ENCODE measurements around the gene DIS3.
A peak's percentile ranks its signal among the peaks of the same experiment; 100 is the strongest.

DIS3 gene, protein sequence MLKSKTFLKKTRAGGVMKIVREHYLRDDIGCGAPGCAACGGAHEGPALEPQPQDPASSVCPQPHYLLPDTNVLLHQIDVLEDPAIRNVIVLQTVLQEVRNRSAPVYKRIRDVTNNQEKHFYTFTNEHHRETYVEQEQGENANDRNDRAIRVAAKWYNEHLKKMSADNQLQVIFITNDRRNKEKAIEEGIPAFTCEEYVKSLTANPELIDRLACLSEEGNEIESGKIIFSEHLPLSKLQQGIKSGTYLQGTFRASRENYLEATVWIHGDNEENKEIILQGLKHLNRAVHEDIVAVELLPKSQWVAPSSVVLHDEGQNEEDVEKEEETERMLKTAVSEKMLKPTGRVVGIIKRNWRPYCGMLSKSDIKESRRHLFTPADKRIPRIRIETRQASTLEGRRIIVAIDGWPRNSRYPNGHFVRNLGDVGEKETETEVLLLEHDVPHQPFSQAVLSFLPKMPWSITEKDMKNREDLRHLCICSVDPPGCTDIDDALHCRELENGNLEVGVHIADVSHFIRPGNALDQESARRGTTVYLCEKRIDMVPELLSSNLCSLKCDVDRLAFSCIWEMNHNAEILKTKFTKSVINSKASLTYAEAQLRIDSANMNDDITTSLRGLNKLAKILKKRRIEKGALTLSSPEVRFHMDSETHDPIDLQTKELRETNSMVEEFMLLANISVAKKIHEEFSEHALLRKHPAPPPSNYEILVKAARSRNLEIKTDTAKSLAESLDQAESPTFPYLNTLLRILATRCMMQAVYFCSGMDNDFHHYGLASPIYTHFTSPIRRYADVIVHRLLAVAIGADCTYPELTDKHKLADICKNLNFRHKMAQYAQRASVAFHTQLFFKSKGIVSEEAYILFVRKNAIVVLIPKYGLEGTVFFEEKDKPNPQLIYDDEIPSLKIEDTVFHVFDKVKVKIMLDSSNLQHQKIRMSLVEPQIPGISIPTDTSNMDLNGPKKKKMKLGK

DNA sequence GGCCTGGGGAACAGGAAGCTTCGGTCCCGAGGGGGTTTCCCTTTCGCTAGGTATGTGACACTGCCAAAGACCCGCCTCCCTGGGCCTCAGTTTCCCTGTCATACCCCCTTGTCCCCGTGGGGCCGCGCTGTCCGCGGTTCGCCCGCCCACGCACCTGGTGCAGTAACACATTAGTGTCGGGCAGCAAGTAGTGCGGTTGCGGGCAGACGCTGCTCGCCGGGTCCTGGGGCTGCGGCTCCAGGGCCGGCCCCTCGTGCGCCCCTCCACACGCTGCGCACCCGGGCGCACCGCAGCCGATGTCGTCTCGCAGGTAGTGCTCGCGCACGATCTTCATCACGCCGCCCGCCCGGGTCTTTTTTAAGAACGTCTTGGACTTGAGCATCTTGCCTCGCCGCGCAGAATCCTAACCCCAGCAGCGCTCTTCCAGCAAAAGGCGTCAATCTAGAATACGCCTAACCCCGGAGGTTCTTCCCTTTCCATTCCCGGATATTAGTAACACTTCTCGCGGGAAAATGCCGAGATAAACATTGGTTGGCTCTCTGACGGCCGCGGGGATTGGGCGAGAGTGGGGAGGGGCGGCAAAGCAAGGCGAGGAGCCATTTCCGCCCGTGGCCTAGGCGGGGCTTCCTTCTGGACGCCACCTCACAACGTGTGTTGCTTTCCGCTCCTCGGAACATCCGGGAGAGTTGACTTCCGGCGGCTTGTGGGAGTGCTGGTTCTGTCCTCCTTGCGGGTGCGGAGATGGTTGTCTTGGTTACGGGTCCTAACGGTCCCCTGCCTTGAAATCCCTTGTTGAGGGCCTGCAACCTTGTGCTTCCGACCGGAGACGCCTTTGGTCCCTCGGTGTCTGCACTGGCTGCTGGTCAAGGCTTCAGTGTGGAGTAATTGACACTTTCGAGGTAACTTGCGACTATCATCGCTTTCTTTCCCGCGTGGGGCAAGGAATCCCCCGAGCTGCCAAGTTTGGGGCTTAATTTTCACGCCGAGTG, at the start of gene DIS3, which contains the start of gene PIBF1:
Gene DIS3 (minus strand): TSS at position 450 of the 989 bp plus-strand sequence. CDS start 68 bp downstream, at position 382.
Gene PIBF1 (plus strand): TSS at position 683 of the 989 bp plus-strand sequence. CDS start 1,337 bp downstream, outside the sequence.
- TF ChIP-seq, protein P1, sequence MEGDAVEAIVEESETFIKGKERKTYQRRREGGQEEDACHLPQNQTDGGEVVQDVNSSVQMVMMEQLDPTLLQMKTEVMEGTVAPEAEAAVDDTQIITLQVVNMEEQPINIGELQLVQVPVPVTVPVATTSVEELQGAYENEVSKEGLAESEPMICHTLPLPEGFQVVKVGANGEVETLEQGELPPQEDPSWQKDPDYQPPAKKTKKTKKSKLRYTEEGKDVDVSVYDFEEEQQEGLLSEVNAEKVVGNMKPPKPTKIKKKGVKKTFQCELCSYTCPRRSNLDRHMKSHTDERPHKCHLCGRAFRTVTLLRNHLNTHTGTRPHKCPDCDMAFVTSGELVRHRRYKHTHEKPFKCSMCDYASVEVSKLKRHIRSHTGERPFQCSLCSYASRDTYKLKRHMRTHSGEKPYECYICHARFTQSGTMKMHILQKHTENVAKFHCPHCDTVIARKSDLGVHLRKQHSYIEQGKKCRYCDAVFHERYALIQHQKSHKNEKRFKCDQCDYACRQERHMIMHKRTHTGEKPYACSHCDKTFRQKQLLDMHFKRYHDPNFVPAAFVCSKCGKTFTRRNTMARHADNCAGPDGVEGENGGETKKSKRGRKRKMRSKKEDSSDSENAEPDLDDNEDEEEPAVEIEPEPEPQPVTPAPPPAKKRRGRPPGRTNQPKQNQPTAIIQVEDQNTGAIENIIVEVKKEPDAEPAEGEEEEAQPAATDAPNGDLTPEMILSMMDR (conservative IDR thresholded peaks at IDR 0.05; ENCODE audit: low read depth), result no peak
- CTCF ChIA-PET, result no interaction called here
- peak within 1 kb of the TSS; percentile 86 for H3K27ac ChIP-seq
- peak; percentile 97 for DNase-seq (ENCODE audit: low spot score)
- POLR2A ChIA-PET (ENCODE audit: low non-redundant PET), result no interaction called here

- CTCF ChIA-PET, result interaction anchor here (0.6 kb wide), 1 partner anchor 29 kb away, joined by 8 read pairs; no protein-coding TSS in a partner anchor
- no peak overlapping the region for H3K27ac ChIP-seq
- TF ChIP-seq, protein P1 (conservative IDR thresholded peaks at IDR 0.05; ENCODE audit: low read depth), result no peak
- no peak for DNase-seq (ENCODE audit: low spot score)
- POLR2A ChIA-PET (ENCODE audit: low non-redundant PET), result no interaction called here
These were observed 42.0 kb upstream of the DIS3 start for GRCh38 chr13:72823724-72824123.

DNA sequence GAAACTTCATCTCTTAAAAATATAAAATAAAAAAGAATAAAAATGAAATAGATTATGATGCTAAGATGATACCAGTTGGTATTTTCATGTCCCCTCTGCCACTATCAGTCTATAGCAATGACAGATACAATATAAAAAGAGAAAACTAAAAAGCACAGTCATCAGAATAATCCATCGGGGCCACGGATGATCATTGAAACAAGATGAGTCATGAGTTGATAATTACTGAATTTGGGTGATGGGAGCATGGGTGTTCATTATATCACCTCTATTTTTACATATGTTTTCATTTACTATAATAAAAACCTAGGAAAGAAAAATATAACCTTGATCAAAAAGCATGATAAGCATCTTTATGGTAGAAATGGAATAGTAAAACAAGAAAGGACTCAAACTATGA, 41.4 kb upstream of the DIS3 start:
- ChIA-PET CTCF (no interaction called here), POLR2A (ENCODE audit: low non-redundant PET) (no interaction called here)
- TF ChIP-seq, protein P1 (conservative IDR thresholded peaks at IDR 0.05; ENCODE audit: low read depth), result no peak

GRCh38 chr13:72820898-72821279, 39.2 kb upstream of the DIS3 start:
- TF ChIP-seq, protein P1 (conservative IDR thresholded peaks at IDR 0.05; ENCODE audit: low read depth), result no peak
- POLR2A ChIA-PET (ENCODE audit: low non-redundant PET), result no interaction called here
- no peak overlapping the region for H3K27ac ChIP-seq
- CTCF ChIA-PET, result no interaction called here
- DNase-seq (ENCODE audit: low spot score), result no peak

More for the DNA sequence above, 41.4 kb upstream of the DIS3 start:
- no peak for DNase-seq (ENCODE audit: low spot score)
- no peak overlapping the region for H3K27ac ChIP-seq

DNA sequence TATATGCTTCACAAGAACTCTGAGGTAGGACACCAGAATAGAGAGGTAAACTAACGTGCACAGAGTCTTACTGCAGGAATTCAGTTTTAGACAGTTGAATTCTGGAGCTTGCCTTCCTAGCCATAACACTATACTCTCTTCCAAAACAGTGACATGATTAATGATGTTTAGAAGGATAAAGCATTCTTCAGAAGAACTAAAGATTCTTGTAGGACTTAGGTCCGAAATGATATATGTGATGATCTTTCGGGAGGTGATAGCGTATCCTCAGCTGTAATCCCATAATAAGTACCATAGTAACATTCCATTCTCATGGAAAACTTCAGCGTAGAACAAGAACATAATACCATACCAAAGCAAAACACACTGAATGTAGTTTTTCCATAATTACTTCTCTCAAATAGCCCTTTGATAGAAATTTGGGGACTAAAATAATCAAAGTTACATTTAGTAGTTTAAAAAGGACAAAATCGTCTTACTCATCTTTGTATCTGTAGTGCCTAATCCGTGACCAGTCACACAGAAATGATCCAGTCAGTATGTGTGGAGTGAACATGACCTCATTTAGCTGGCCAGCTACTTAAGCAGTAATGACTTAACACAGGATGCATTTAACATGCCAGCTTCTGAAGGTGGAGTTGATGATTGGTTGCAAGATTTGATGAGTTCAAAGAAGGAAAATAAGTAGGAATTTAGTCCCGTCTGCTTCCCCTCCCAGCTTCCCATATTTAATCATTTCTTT, 38.6 kb upstream of the DIS3 start:
- TF ChIP-seq, protein P1 (conservative IDR thresholded peaks at IDR 0.05; ENCODE audit: low read depth), result no peak
- CTCF ChIA-PET, result interaction anchor here (0.6 kb wide), 1 partner anchor 40 kb away, joined by 3 read pairs; no protein-coding TSS in a partner anchor
- no peak for DNase-seq (ENCODE audit: low spot score)
- H3K27ac ChIP-seq, result no peak overlapping the region
- POLR2A ChIA-PET (ENCODE audit: low non-redundant PET), result no interaction called here

Data from RWPE1 (cell line).